SK-N-MC (cell line): ENCODE results near the gene ACTN3.

Experiments
- EZH2 ChIP-seq: fragments of 200-600 bp; sonication (generic); IDR thresholded peaks from one replicate; pipeline ENCODE4 v1.6.1; 2017; ENCODE audit warnings: antibody characterized with exemption
- FOXP2 ChIP-seq: optimal IDR thresholded peaks from 2 replicates; pipeline ENCODE3; 2011; ENCODE audit warnings: mild to moderate bottlenecking, moderate library complexity; ENCODE audit not compliant: insufficient read depth; ENCODE audit errors: extremely low read length, control extremely low read depth
- POLR2AphosphoS5 ChIP-seq: IDR thresholded peaks from 2 replicates; pipeline ENCODE4 v1.6.1; 2012; ENCODE audit warnings: mild to moderate bottlenecking, low read depth, low read length, borderline replicate concordance

- no peak for TF ChIP-seq POLR2AphosphoS5
- no peak for TF ChIP-seq EZH2
- no peak for TF ChIP-seq FOXP2
These were observed 2.3 kb downstream of the ACTN3 start for GRCh38 chr11:66548774-66549630.
